Forelimb muscle (tissue), 1 donor: ENCODE results near the gene GLO1. TPM values are rescaled to one million over a fixed set of nuclear protein-coding genes. Genes with fewer than 3 reads are reported as not detected.

Experiments used
- polyA plus RNA-seq: library from polyadenylated mRNA; unstranded; fragments of 120-200 nt; gene quantifications from one replicate; pipeline ENCODE4 v1.2.1, GENCODE V29; 2013; ENCODE audit not compliant: insufficient read length

Gene GLO1
- polyA plus RNA-seq, 1 donor, result 111 TPM

Other genes starting within 250 kb of the GLO1 start
- 7.7 TPM for gene BTBD9, start 63.2 kb downstream of the GLO1 start, polyA plus RNA-seq
- 2.1 TPM for gene DNAH8, start 12.2 kb upstream of the GLO1 start, polyA plus RNA-seq